SW 1271 (cell line): ENCODE results near the gene AFAP1.

Source experiments
- DNase-seq, 2 experiments: peaks; one replicate each; lab custom pipeline; 2025; lab: John Stamatoyannopoulos, UW

The AFAP1 gene

GRCh38 chr4:7737752-7738457 lies 201.8 kb downstream of the AFAP1 start:
- no peak for DNase-seq

- DNase-seq: no peak
Measured at GRCh38 chr4:7737268-7737645, 202.4 kb downstream of the AFAP1 start.

- DNase-seq: no peak
Measured at GRCh38 chr4:7736436-7737267, 203.0 kb downstream of the AFAP1 start.

- DNase-seq: no peak
Measured at GRCh38 chr4:7735961-7736360, 203.7 kb downstream of the AFAP1 start.

GRCh38 chr4:7735395-7735794 lies 204.3 kb downstream of the AFAP1 start:
- no peak for DNase-seq

GRCh38 chr4:7734651-7735260 lies 204.9 kb downstream of the AFAP1 start:
- DNase-seq: no peak

- DNase-seq: no peak
Measured at GRCh38 chr4:7733801-7734650, 205.6 kb downstream of the AFAP1 start.

- DNase-seq: no peak
Measured at GRCh38 chr4:7733201-7733600, 206.5 kb downstream of the AFAP1 start.

GRCh38 chr4:7732263-7732662 lies 207.4 kb downstream of the AFAP1 start:
- DNase-seq: no peak

GRCh38 chr4:7731437-7731836 lies 208.2 kb downstream of the AFAP1 start:
- DNase-seq: no peak

GRCh38 chr4:7727749-7728148 lies 211.9 kb downstream of the AFAP1 start:
- DNase-seq: no peak

- no peak for DNase-seq
Measured at GRCh38 chr4:7726665-7727413, 212.8 kb downstream of the AFAP1 start.

GRCh38 chr4:7725951-7726350 lies 213.7 kb downstream of the AFAP1 start:
- DNase-seq: no peak

- no peak for DNase-seq
Measured at GRCh38 chr4:7723625-7724024, 216.0 kb downstream of the AFAP1 start.

GRCh38 chr4:7722766-7723387 lies 216.8 kb downstream of the AFAP1 start:
- DNase-seq: no peak

GRCh38 chr4:7721984-7722551 lies 217.6 kb downstream of the AFAP1 start:
- no peak for DNase-seq

- no peak for DNase-seq
Measured at GRCh38 chr4:7719354-7720174, 220.1 kb downstream of the AFAP1 start.

GRCh38 chr4:7717946-7718490 lies 221.6 kb downstream of the AFAP1 start:
- no peak for DNase-seq

- DNase-seq: no peak
Measured at GRCh38 chr4:7717161-7717560, 222.5 kb downstream of the AFAP1 start.
